Fibroblast of lung (primary cell): Measurements from ENCODE around the gene PSMB2. TPM values are rescaled to one million over a fixed set of nuclear protein-coding genes. Genes with fewer than 3 reads are reported as not detected.

ENCODE experiments used
- DNase-seq, 2 donors: peaks; one replicate each; pipeline versions ENCODE4 v3.0.0 to v3.0.0-alpha.2; 2010; ENCODE audit warnings: low read depth in 2 of 2
- H2AFZ ChIP-seq: 2 replicates; pipeline ENCODE4 v1.5.1; 2012; ENCODE audit warnings: low read length, control low read depth, inconsistent platforms
- H3K27ac ChIP-seq: 2 replicates; pipeline ENCODE4 v1.5.1; 2011; ENCODE audit warnings: low read length, control low read depth; ENCODE audit not compliant: insufficient read depth
- H3K27me3 ChIP-seq: 2 replicates; pipeline ENCODE4 v1.5.1; 2011; ENCODE audit warnings: mild to moderate bottlenecking, low read length; ENCODE audit not compliant: control insufficient read depth, insufficient read depth
- H3K36me3 ChIP-seq: 2 replicates; pipeline ENCODE4 v1.5.1; 2011; ENCODE audit warnings: low read length; ENCODE audit not compliant: control insufficient read depth, insufficient read depth
- H3K4me1 ChIP-seq: 2 replicates; pipeline ENCODE4 v1.5.1; 2011; ENCODE audit warnings: low read length; ENCODE audit not compliant: control insufficient read depth, insufficient read depth; ENCODE audit errors: extremely low read depth
- H3K4me2 ChIP-seq: 2 replicates; pipeline ENCODE4 v1.5.1; 2011; ENCODE audit warnings: low read length, control low read depth; ENCODE audit not compliant: insufficient read depth; ENCODE audit errors: extremely low read depth
- H3K4me3 ChIP-seq, 4 experiments: fragments of 200-600 bp in 1 of 4; sonication (generic) in 1 of 4; replicated peaks in 1 of 4; 2 replicates each; pipeline ENCODE4 v1.5.1; 2011 to 2016; ENCODE audit warnings: low read length in 4 of 4, low read depth in 3 of 4, mild to moderate bottlenecking in 3 of 4, control low read depth in 2 of 4, inconsistent platforms in 1 of 4, mixed read lengths in 1 of 4; ENCODE audit not compliant: insufficient read depth in 1 of 4; ENCODE audit errors: control extremely low read depth in 1 of 4
- H3K79me2 ChIP-seq: 2 replicates; pipeline ENCODE4 v1.5.1; 2012; ENCODE audit warnings: mild to moderate bottlenecking, low read length, inconsistent platforms; ENCODE audit not compliant: control insufficient read depth, insufficient read depth
- H3K9ac ChIP-seq: 2 replicates; pipeline ENCODE4 v1.5.1; 2011; ENCODE audit warnings: mild to moderate bottlenecking, low read length, control low read depth; ENCODE audit not compliant: insufficient read depth
- H3K9me3 ChIP-seq: 2 replicates; pipeline ENCODE4 v1.5.1; 2012; ENCODE audit warnings: low read depth, low read length; ENCODE audit not compliant: control insufficient read depth, insufficient read depth
- H4K20me1 ChIP-seq: 2 replicates; pipeline ENCODE4 v1.5.1; 2011; ENCODE audit warnings: low read length; ENCODE audit not compliant: control insufficient read depth, insufficient read depth; ENCODE audit errors: extremely low read depth
- EZH2 ChIP-seq: IDR thresholded peaks from 2 replicates; pipeline ENCODE4 v1.5.1; 2012; ENCODE audit warnings: low read length, control low read depth, mild to moderate bottlenecking; ENCODE audit errors: missing control alignments
- polyA plus RNA-seq, 2 donors: library from polyadenylated mRNA; depleted of rRNA in 1 of 2; stranded (reverse) in 1 of 2; unstranded in 1 of 2; fragments of >200 nt; gene quantifications; 2 replicates each; pipeline ENCODE4 v1.2.1, GENCODE V29; 2011 to 2012; ENCODE audit warnings: missing spikeins in 1 of 2
- total RNA-seq: library from RNA; depleted of rRNA; stranded (reverse); fragments of >200 nt; gene quantifications from 2 replicates; pipeline ENCODE4 v1.2.1, GENCODE V29; 2014
- TF ChIP-seq, protein P1 (sequence below), 2 donors: IDR thresholded peaks in 1 of 2; conservative IDR thresholded peaks in 1 of 2; 1 replicate in 1 of 2; 2 replicates in 1 of 2; pipeline ENCODE4 v1.5.1; 2011 to 2012; ENCODE audit warnings: low read length in 2 of 2, control low read depth in 1 of 2, inconsistent platforms in 1 of 2, low read depth in 1 of 2, mild to moderate bottlenecking in 1 of 2

The PSMB2 gene
- total and polyA plus RNA-seq, 2 donors (not counting 1 experiment from before 2014, with no cell fraction given): 18.3 to 66.8 TPM

DNA sequence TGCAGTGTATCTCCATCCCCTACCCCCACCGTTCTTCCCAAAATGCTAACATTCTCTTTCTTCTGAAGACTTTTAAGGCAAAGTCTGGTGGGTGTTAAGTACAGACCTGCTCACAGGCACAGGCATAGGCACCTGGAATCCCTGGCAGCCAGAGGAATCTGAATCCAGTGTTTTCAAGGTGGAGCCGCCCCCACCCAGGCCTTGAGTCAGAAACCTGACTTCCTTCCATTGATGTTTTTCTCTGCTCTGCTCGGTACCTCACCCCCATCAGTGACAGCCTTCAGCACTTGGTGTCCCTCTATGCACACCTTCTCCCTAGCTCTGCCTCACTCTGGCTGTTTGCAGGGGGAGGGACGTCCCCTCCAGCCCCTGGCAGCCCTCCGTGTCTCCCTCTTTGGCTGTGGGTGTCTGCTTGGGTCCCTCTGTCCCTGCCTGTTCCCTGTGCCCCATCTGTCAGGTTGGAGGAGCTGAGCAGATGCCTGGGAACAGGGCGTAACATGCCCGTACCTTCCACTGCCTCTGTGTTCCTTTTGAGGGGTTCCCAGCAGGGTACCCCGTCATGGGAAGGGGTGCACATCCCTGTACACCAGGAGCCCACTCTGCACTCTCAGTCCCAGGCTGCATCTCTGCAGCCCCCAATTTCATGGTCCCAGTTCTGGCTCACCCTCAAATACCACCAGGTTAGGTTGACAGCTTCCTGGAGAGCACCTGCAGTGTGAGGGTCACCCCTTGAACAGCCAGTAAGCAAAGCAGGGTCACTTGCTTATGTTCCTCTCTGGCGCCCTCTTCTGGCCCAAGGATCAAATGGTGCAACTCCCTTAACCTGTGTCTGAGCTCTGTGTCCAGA, 77.1 kb downstream of the PSMB2 start:
- no peak overlapping the region for H3K4me2 ChIP-seq
- DNase-seq: peak; percentile 56 to 79
- TF ChIP-seq, protein P1, sequence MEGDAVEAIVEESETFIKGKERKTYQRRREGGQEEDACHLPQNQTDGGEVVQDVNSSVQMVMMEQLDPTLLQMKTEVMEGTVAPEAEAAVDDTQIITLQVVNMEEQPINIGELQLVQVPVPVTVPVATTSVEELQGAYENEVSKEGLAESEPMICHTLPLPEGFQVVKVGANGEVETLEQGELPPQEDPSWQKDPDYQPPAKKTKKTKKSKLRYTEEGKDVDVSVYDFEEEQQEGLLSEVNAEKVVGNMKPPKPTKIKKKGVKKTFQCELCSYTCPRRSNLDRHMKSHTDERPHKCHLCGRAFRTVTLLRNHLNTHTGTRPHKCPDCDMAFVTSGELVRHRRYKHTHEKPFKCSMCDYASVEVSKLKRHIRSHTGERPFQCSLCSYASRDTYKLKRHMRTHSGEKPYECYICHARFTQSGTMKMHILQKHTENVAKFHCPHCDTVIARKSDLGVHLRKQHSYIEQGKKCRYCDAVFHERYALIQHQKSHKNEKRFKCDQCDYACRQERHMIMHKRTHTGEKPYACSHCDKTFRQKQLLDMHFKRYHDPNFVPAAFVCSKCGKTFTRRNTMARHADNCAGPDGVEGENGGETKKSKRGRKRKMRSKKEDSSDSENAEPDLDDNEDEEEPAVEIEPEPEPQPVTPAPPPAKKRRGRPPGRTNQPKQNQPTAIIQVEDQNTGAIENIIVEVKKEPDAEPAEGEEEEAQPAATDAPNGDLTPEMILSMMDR (conservative IDR thresholded peaks at IDR 0.05 in 1 of 2, IDR thresholded peaks at IDR 0.05 in 1 of 2; ENCODE audit: low read depth in 1 of 2, low read length in 2 of 2): peak; percentile 65 to 87
- TF ChIP-seq EZH2: no peak

DNA sequence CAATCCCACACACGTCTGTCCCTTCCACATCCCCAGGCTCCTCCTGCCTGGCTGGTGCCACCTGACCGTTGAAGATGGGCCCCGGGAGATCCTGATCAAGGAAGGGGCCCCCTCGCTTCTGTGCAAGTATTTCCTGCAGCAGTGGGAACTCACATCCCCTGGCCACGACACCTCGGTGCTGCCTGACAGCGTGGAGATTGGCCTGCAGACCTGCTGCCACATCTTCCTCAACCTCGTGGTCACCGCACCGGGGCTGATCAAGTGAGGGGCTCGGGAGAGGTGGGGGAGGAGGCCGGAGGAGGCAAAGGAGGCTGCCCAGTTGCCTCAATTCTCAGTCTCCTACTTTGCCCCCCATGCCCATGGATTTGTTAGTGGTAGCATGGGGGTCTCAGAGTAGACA, 78.2 kb downstream of the PSMB2 start:
- no peak for DNase-seq
- Histone ChIP-seq H3K4me3 (no peak overlapping the region), H2AFZ (no peak overlapping the region), H3K27ac (no peak overlapping the region), H3K4me2 (no peak overlapping the region), H4K20me1 (no peaks in the 10 kb centered on the region), H3K27me3 (no peaks in the 10 kb centered on the region), H3K36me3 (peaks cover 29% of the 10 kb centered on the region), H3K9me3 (no peaks in the 10 kb centered on the region), H3K4me1 (peaks cover 7% of the 10 kb centered on the region), H3K9ac (no peak overlapping the region), H3K79me2 (peaks cover under 1% of the 10 kb centered on the region)
- TF ChIP-seq EZH2: no peak
- TF ChIP-seq, protein P1 (conservative IDR thresholded peaks at IDR 0.05 in 1 of 2, IDR thresholded peaks at IDR 0.05 in 1 of 2; ENCODE audit: low read depth in 1 of 2, low read length in 2 of 2): no peak

More for the DNA sequence above, 77.1 kb downstream of the PSMB2 start:
- Histone ChIP-seq H3K9ac (no peak overlapping the region), H3K4me3 (no peak overlapping the region), H3K27me3 (no peaks in the 10 kb centered on the region), H3K4me1 (peaks cover 1% of the 10 kb centered on the region), H3K27ac (no peak overlapping the region), H3K79me2 (no peaks in the 10 kb centered on the region), H4K20me1 (no peaks in the 10 kb centered on the region), H3K36me3 (peaks cover 29% of the 10 kb centered on the region), H2AFZ (no peak overlapping the region), H3K9me3 (no peaks in the 10 kb centered on the region)

DNA sequence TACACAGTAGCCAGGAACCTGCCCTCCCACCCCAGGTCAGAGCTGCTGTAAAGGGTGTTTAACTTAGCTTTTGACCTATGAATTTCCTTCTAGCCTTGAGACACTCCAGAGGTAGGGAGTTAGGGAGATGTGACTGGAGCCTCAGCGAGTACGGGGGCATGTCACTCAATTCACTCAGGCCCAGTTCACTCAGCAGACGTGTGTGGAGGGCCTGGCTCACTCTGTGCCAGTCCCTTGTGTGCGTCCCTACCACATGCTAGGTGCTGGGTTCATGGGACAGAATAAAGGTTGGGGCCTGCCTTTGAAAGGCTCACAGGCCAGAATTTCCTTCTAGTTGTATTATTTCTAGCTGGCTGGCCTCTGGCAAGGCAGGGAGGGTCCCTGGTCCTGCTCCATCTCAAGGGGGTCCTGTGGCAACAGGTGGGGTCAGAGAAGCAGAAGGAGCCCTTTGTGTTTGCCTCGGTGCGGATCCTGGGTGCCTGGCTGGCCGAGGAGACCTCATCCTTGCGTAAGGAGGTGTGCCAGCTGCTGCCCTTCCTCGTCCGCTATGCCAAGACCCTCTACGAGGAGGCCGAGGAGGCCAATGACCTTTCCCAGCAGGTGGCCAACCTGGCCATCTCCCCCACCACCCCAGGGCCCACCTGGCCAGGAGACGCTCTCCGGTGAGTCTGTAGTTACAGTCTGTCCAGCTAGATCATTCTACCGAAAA, 79.2 kb downstream of the PSMB2 start:
- H3K79me2 ChIP-seq: peaks cover 5% of the 10 kb centered on the region
- H3K4me3 ChIP-seq: peak overlapping the region in 1 of 4 experiments; percentile 10
- no peak overlapping the region for H2AFZ ChIP-seq
- no peak for DNase-seq
- peaks cover 7% of the 10 kb centered on the region for H3K4me1 ChIP-seq
- H3K36me3 ChIP-seq: peaks cover 29% of the 10 kb centered on the region
- H3K9ac ChIP-seq: no peak overlapping the region
- no peaks in the 10 kb centered on the region for H3K9me3 ChIP-seq
- no peak overlapping the region for H3K27ac ChIP-seq
- no peak overlapping the region for H3K4me2 ChIP-seq
- no peaks in the 10 kb centered on the region for H3K27me3 ChIP-seq
- no peaks in the 10 kb centered on the region for H4K20me1 ChIP-seq
- TF ChIP-seq, protein P1 (conservative IDR thresholded peaks at IDR 0.05 in 1 of 2, IDR thresholded peaks at IDR 0.05 in 1 of 2; ENCODE audit: low read depth in 1 of 2, low read length in 2 of 2): no peak
- no peak for TF ChIP-seq EZH2
